HepG2 (cell line): ENCODE results near the gene LGR6. TPM values are rescaled to one million over a fixed set of nuclear protein-coding genes. Genes with fewer than 3 reads are reported as not detected.
"Not testable (repeated sequence)": the region's sequence is repeated elsewhere in the genome, so short reads cannot be mapped to it uniquely, and the experiment has no call there.

ENCODE experiments used
- ATAC-seq: fragments of 200-7000 bp; cut with Tn5 transposase; 3 replicates; pipeline ENCODE4 v1.9.1; 2020; ENCODE audit warnings: mild to moderate bottlenecking, moderate library complexity
- BruUV-seq: library from RNA; stranded (reverse); fragments of 400-500 nt; replicated peaks from 2 replicates; lab custom pipeline; 2021; lab: Mats Ljungman, UMichigan
- CTCF ChIA-PET: fragments of 300-600 bp; formaldehyde crosslinking; extraction: SDS; loops from one replicate; lab custom pipeline; 2021; ENCODE audit warnings: low total read pairs, inconsistent platforms, low intra/inter-chr PET ratio; lab: Yijun Ruan, JAX
- POLR2A ChIA-PET: fragments of 350-600 bp; sonication (Branson Sonifier 250); formaldehyde crosslinking; loops from one replicate; lab custom pipeline; 2020; ENCODE audit warnings: antibody characterized with exemption, inconsistent platforms; lab: Yijun Ruan, JAX
- DNase-seq: peaks from one replicate; pipeline ENCODE4 v3.0.0-alpha.2; 2015; ENCODE audit warnings: low spot score
- FAIRE-seq: peaks from 3 replicates; lab custom pipeline; 2011; peaks lifted over from hg19 to GRCh38; lab: Jason Lieb, UNC
- H2AFZ ChIP-seq: one replicate; pipeline ENCODE4 v1.6.1; 2011; ENCODE audit warnings: low read length, inconsistent platforms
- H3K27ac ChIP-seq: fragments of 300-600 bp; 3 replicates; pipeline ENCODE4 v1.8.0; 2011; ENCODE audit warnings: mixed run types, mild to moderate bottlenecking, mixed read lengths, low read length, inconsistent platforms; ENCODE audit not compliant: insufficient read depth; ENCODE audit errors: extremely low read length
- H3K27me3 ChIP-seq, 2 experiments: fragments of 200-600 bp in 1 of 2; 2 replicates in 1 of 2; 3 replicates in 1 of 2; pipeline versions ENCODE4 v1.6.0 to v1.8.0; 2011; ENCODE audit warnings: low read length in 2 of 2, mild to moderate bottlenecking in 2 of 2, moderate library complexity in 2 of 2, inconsistent platforms in 1 of 2; ENCODE audit not compliant: insufficient read depth in 2 of 2, control insufficient read depth in 1 of 2
- H3K36me3 ChIP-seq, 2 experiments: fragments of 200-600 bp in 1 of 2; replicated peaks in 1 of 2; 2 replicates in 1 of 2; 3 replicates in 1 of 2; pipeline versions ENCODE4 v1.5.1 to v1.8.0; 2011; ENCODE audit warnings: low read length in 2 of 2, inconsistent platforms in 1 of 2; ENCODE audit not compliant: insufficient read depth in 2 of 2, control insufficient read depth in 1 of 2
- H3K4me1 ChIP-seq: 2 replicates; pipeline ENCODE4 v1.5.1; 2012; ENCODE audit warnings: low read length, inconsistent platforms; ENCODE audit not compliant: insufficient read depth
- H3K4me2 ChIP-seq: 2 replicates; pipeline ENCODE4 v1.6.0; 2011; ENCODE audit warnings: low read depth, low read length, inconsistent platforms
- H3K4me3 ChIP-seq, 3 experiments: fragments of 200-600 bp in 1 of 3; sonication (generic), shearing (Covaris generic) in 1 of 3; replicated peaks in 1 of 3; 2 replicates each; pipeline ENCODE4 v1.5.1; 2011 to 2016; ENCODE audit warnings: low read length in 3 of 3, inconsistent platforms in 2 of 3, low read depth in 2 of 3, mild to moderate bottlenecking in 2 of 3, control low read depth in 1 of 3, mixed read lengths in 1 of 3; ENCODE audit not compliant: insufficient read depth in 1 of 3
- H3K79me2 ChIP-seq: one replicate; pipeline ENCODE4 v1.6.1; 2011; ENCODE audit warnings: low read length, inconsistent platforms; ENCODE audit not compliant: insufficient read depth
- H3K9ac ChIP-seq: 2 replicates; pipeline ENCODE4 v1.6.0; 2011; ENCODE audit warnings: mild to moderate bottlenecking, low read depth, low read length, inconsistent platforms; ENCODE audit not compliant: insufficient read depth
- H3K9me3 ChIP-seq: 2 replicates; pipeline ENCODE4 v1.5.1; 2012; ENCODE audit warnings: mild to moderate bottlenecking, low read length
- H4K20me1 ChIP-seq: 2 replicates; pipeline ENCODE4 v1.6.0; 2011; ENCODE audit warnings: inconsistent platforms, mild to moderate bottlenecking, low read length, moderate library complexity; ENCODE audit not compliant: insufficient read depth
- ADNP ChIP-seq: sonication (generic); formaldehyde crosslinking; IDR thresholded peaks from 2 replicates; pipeline ENCODE4 v1.4.0; 2020; ENCODE audit warnings: missing genetic modification reagents
- KDM1A ChIP-seq: IDR thresholded peaks from 2 replicates; pipeline ENCODE4 v1.6.1; 2016; ENCODE audit warnings: missing compliant biosample characterization
- RXRB ChIP-seq: IDR thresholded peaks from 2 replicates; pipeline ENCODE4 v1.6.1; 2016; ENCODE audit warnings: borderline replicate concordance, missing genetic modification reagents, missing compliant biosample characterization
- SOX13 ChIP-seq, 3 experiments: fragments of 450-650 bp in 1 of 3; sonication (generic) in 1 of 3; formaldehyde crosslinking in 1 of 3; IDR thresholded peaks in 2 of 3; conservative IDR thresholded peaks in 1 of 3; 2 replicates each; pipeline versions ENCODE4 v1.5.0 to v1.6.1; 2016 to 2020; ENCODE audit warnings: antibody characterized with exemption in 1 of 3, mild to moderate bottlenecking in 1 of 3, missing compliant biosample characterization in 1 of 3, missing genetic modification reagents in 1 of 3, moderate library complexity in 1 of 3
- SOX6 ChIP-seq, 2 experiments: fragments of 450-650 bp in 1 of 2; sonication (generic) in 1 of 2; formaldehyde crosslinking in 1 of 2; IDR thresholded peaks; 2 replicates each; pipeline versions ENCODE4 v1.4.0 to v1.6.1; 2017 to 2020; ENCODE audit warnings: antibody characterized with exemption in 1 of 2, mild to moderate bottlenecking in 1 of 2, missing genetic modification reagents in 1 of 2
- TCF7 ChIP-seq: sonication (generic); IDR thresholded peaks from 2 replicates; pipeline ENCODE4 v1.6.1; 2016; ENCODE audit warnings: antibody characterized with exemption, low read depth
- WGBS: methylation state at CpG from one replicate; pipeline ENCODE4 v1.1.6; 2017; ENCODE audit warnings: low lambda C conversion rate; 5-methylcytosine and 5-hydroxymethylcytosine counted together
- in situ Hi-C: cut with HindIII; loops from 2 replicates; pipeline ENCODE4 v1.10.0; 2017; ENCODE audit warnings: low pct_unique_long_range_greater_than_20kb; ENCODE audit not compliant: extremely low pct_ligation_motif_present
- intact Hi-C: fragments of 100-400 bp; cut with micrococcal nuclease; formaldehyde crosslinking; loops from one replicate; pipeline ENCODE4 v1.10.0; 2022; ENCODE audit not compliant: unreplicated experiment
- polyA plus RNA-seq, 8 experiments: library from polyadenylated mRNA; depleted of rRNA in 3 of 8; stranded (reverse) in 7 of 8; unstranded in 1 of 8; fragments of >200 nt; fragmentation: Illumina TruSeq in 4 of 8; extraction: Trizol in 4 of 8; gene quantifications; 2 replicates each; pipeline versions ENCODE4 v1.2.1 to v1.2.3, GENCODE V29; 2011 to 2016; ENCODE audit warnings: low read depth in 4 of 8, missing spikeins in 1 of 8, mixed read lengths in 1 of 8; ENCODE audit not compliant: insufficient read depth in 1 of 8
- total RNA-seq, 5 experiments: library from RNA; depleted of rRNA; stranded (reverse); fragments of >200 nt; fragmentation: Illumina TruSeq; extraction: Trizol; gene quantifications; 2 replicates each; pipeline ENCODE4 v1.2.3, GENCODE V29; 2016; ENCODE audit warnings: low read depth in 1 of 5
- TF ChIP-seq, protein P1 (sequence below): IDR thresholded peaks from 2 replicates; pipeline ENCODE4 v1.4.0; 2020; ENCODE audit warnings: mild to moderate bottlenecking, missing genetic modification reagents
- TF ChIP-seq, protein P2 (sequence below): sonication (generic); formaldehyde crosslinking; IDR thresholded peaks from 2 replicates; pipeline ENCODE4 v1.4.0; 2020; ENCODE audit warnings: mild to moderate bottlenecking, missing genetic modification reagents, borderline replicate concordance
- TF ChIP-seq, protein P3 (sequence below): sonication (generic); formaldehyde crosslinking; conservative IDR thresholded peaks from 2 replicates; pipeline ENCODE4 v1.4.0; 2020; ENCODE audit warnings: mild to moderate bottlenecking, missing genetic modification reagents, moderate library complexity

Gene LGR6
- total and polyA plus RNA-seq, 2 of the 13 experiments (the other 11 are each of a cell fraction or from before 2014, with no cell fraction given), result 0.07 TPM; not detected in 1

DNA sequence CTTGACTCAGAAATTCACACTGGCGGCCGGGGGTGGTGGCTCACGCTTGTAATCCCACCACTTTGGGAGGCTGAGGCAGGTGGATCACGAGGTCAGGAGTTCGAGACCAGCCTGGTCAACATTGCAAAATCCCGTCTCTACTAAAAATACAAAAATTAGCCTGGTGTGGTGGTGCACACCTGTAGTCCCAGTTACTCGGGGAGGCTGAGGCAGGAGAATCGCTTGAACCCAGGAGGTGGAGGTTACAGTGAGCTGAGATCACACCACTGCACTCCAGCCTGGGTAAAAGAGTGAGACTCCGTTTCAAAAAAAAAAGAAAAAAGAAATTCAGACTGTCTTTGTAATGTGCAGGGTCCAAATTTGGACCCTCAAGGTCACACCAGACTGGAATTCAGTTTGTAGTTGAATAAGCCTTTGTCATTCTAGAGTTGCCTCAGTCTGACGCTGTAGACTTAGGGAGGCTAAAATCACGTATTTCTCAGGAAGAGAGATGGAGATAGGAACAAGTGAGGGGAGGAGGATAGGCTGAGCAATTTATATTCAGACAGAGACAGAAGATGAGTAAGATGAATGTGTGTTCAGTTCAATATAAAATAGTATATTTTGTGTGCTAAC, 159.1 kb downstream of the LGR6 start:
- BruUV-seq; H3K36me3 ChIP-seq; H4K20me1 ChIP-seq; CTCF ChIA-PET; intact Hi-C loops; in situ Hi-C loops; H3K27me3 ChIP-seq; H3K9me3 ChIP-seq; H2AFZ ChIP-seq; H3K9ac ChIP-seq; TF ChIP-seq SOX6, SOX13 (IDR thresholded peaks at IDR 0.05): not testable (repeated sequence)
- ATAC-seq, result peak; percentile 15
- POLR2A ChIA-PET, result interaction anchor here (0.5 kb wide), 1 partner anchor 371 kb away, joined by 3 read pairs; no protein-coding TSS in a partner anchor
- 59% methylated on average over 11 of the region's 11 CpGs for WGBS
- DNase-seq, result peak; percentile 89
- H3K27ac ChIP-seq, result peak overlapping the region; percentile 72
- peak; percentile 50 for FAIRE-seq
- peak overlapping the region; percentile 66 for H3K4me2 ChIP-seq
- peaks cover 56% of the 10 kb centered on the region for H3K4me1 ChIP-seq
- peaks cover 70% of the 10 kb centered on the region for H3K79me2 ChIP-seq
- H3K4me3 ChIP-seq, result peak overlapping the region in 1 of 3 experiments; percentile 44; a peak in 1 of 6 replicates
- TF ChIP-seq KDM1A (CRISPR knock-in tag), result peak; percentile 77; the same call in 1 of the 2 replicates
- peak; percentile 91 for TF ChIP-seq ADNP (CRISPR knock-in tag)
- peak; percentile 60 for TF ChIP-seq SOX6 (CRISPR knock-in tag; IDR thresholded peaks at IDR 0.05)
- 0 out of 2 replicates have a peak, but pooled peaks have one; percentile 8 for TF ChIP-seq TCF7
- TF ChIP-seq, protein P1, sequence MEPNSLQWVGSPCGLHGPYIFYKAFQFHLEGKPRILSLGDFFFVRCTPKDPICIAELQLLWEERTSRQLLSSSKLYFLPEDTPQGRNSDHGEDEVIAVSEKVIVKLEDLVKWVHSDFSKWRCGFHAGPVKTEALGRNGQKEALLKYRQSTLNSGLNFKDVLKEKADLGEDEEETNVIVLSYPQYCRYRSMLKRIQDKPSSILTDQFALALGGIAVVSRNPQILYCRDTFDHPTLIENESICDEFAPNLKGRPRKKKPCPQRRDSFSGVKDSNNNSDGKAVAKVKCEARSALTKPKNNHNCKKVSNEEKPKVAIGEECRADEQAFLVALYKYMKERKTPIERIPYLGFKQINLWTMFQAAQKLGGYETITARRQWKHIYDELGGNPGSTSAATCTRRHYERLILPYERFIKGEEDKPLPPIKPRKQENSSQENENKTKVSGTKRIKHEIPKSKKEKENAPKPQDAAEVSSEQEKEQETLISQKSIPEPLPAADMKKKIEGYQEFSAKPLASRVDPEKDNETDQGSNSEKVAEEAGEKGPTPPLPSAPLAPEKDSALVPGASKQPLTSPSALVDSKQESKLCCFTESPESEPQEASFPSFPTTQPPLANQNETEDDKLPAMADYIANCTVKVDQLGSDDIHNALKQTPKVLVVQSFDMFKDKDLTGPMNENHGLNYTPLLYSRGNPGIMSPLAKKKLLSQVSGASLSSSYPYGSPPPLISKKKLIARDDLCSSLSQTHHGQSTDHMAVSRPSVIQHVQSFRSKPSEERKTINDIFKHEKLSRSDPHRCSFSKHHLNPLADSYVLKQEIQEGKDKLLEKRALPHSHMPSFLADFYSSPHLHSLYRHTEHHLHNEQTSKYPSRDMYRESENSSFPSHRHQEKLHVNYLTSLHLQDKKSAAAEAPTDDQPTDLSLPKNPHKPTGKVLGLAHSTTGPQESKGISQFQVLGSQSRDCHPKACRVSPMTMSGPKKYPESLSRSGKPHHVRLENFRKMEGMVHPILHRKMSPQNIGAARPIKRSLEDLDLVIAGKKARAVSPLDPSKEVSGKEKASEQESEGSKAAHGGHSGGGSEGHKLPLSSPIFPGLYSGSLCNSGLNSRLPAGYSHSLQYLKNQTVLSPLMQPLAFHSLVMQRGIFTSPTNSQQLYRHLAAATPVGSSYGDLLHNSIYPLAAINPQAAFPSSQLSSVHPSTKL (CRISPR knock-in tag), result peak; percentile 65
- TF ChIP-seq, protein P2, sequence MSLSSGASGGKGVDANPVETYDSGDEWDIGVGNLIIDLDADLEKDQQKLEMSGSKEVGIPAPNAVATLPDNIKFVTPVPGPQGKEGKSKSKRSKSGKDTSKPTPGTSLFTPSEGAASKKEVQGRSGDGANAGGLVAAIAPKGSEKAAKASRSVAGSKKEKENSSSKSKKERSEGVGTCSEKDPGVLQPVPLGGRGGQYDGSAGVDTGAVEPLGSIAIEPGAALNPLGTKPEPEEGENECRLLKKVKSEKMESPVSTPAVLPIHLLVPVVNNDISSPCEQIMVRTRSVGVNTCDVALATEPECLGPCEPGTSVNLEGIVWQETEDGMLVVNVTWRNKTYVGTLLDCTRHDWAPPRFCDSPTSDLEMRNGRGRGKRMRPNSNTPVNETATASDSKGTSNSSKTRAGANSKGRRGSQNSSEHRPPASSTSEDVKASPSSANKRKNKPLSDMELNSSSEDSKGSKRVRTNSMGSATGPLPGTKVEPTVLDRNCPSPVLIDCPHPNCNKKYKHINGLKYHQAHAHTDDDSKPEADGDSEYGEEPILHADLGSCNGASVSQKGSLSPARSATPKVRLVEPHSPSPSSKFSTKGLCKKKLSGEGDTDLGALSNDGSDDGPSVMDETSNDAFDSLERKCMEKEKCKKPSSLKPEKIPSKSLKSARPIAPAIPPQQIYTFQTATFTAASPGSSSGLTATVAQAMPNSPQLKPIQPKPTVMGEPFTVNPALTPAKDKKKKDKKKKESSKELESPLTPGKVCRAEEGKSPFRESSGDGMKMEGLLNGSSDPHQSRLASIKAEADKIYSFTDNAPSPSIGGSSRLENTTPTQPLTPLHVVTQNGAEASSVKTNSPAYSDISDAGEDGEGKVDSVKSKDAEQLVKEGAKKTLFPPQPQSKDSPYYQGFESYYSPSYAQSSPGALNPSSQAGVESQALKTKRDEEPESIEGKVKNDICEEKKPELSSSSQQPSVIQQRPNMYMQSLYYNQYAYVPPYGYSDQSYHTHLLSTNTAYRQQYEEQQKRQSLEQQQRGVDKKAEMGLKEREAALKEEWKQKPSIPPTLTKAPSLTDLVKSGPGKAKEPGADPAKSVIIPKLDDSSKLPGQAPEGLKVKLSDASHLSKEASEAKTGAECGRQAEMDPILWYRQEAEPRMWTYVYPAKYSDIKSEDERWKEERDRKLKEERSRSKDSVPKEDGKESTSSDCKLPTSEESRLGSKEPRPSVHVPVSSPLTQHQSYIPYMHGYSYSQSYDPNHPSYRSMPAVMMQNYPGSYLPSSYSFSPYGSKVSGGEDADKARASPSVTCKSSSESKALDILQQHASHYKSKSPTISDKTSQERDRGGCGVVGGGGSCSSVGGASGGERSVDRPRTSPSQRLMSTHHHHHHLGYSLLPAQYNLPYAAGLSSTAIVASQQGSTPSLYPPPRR (CRISPR knock-in tag), result 0 out of 2 replicates have a peak, but pooled peaks have one; percentile 19
- peak in 1 of 2 experiments; percentile 69; a peak in 1 of 4 replicates for TF ChIP-seq SOX13 (CRISPR knock-in tag; conservative IDR thresholded peaks at IDR 0.05 in 1 of 2, IDR thresholded peaks at IDR 0.05 in 1 of 2)
- TF ChIP-seq, protein P3, sequence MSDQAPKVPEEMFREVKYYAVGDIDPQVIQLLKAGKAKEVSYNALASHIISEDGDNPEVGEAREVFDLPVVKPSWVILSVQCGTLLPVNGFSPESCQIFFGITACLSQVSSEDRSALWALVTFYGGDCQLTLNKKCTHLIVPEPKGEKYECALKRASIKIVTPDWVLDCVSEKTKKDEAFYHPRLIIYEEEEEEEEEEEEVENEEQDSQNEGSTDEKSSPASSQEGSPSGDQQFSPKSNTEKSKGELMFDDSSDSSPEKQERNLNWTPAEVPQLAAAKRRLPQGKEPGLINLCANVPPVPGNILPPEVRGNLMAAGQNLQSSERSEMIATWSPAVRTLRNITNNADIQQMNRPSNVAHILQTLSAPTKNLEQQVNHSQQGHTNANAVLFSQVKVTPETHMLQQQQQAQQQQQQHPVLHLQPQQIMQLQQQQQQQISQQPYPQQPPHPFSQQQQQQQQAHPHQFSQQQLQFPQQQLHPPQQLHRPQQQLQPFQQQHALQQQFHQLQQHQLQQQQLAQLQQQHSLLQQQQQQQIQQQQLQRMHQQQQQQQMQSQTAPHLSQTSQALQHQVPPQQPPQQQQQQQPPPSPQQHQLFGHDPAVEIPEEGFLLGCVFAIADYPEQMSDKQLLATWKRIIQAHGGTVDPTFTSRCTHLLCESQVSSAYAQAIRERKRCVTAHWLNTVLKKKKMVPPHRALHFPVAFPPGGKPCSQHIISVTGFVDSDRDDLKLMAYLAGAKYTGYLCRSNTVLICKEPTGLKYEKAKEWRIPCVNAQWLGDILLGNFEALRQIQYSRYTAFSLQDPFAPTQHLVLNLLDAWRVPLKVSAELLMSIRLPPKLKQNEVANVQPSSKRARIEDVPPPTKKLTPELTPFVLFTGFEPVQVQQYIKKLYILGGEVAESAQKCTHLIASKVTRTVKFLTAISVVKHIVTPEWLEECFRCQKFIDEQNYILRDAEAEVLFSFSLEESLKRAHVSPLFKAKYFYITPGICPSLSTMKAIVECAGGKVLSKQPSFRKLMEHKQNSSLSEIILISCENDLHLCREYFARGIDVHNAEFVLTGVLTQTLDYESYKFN (CRISPR knock-in tag), result peak; percentile 42
- TF ChIP-seq RXRB (CRISPR knock-in tag), result peak; percentile 47; the same call in 1 of the 2 replicates
